Measurements from ENCODE around the gene MN1. TPM values are rescaled to one million over a fixed set of nuclear protein-coding genes. Genes with fewer than 3 reads are reported as not detected.

Gene MN1
- total and polyA plus RNA-seq, 2 of the 8 experiments (the other 6 are each of a cell fraction or from before 2014, with no cell fraction given) = 3.1 to 4.9 TPM

- TF ChIP-seq CHD7 (IDR thresholded peaks at IDR 0.05; ENCODE audit: insufficient replicate concordance, low read length) (no peak), KDM5A (IDR thresholded peaks at IDR 0.05; ENCODE audit: low read length) (no peak), HDAC2 (IDR thresholded peaks at IDR 0.05; ENCODE audit: borderline replicate concordance in 1 of 2, low read depth in 2 of 2, low read length in 2 of 2) (no peak), JUND (IDR thresholded peaks at IDR 0.05; ENCODE audit: low read length) (no peak), SUZ12 (IDR thresholded peaks at IDR 0.05; ENCODE audit: low read length) (no peak), EP300 (IDR thresholded peaks at IDR 0.05; ENCODE audit: borderline replicate concordance in 1 of 2, low read depth in 2 of 2, low read length in 2 of 2) (no peak), HDAC6 (IDR thresholded peaks at IDR 0.05; ENCODE audit: low read depth, low read length) (no peak), FOSL1 (IDR thresholded peaks at IDR 0.05; ENCODE audit: insufficient read depth, low read depth, low read length) (no peak), SP2 (IDR thresholded peaks at IDR 0.05; ENCODE audit: low read length) (no peak), MAFK (IDR thresholded peaks at IDR 0.05; ENCODE audit: low read depth, low read length) (no peak), ZNF274 (IDR thresholded peaks at IDR 0.05; ENCODE audit: borderline replicate concordance, extremely low read depth, low read length) (no peak)
These were observed 89.8 kb downstream of the MN1 start (continued) for GRCh38 chr22:27711756-27712155.
